Thyroid gland (tissue), 4 donors: ENCODE results near the gene VIL1. TPM values are rescaled to one million over a fixed set of nuclear protein-coding genes. Genes with fewer than 3 reads are reported as not detected.

Experiments used
- DNase-seq, 2 donors: peaks; one replicate each; pipeline ENCODE4 v3.0.0-alpha.2; 2019
- H3K27ac ChIP-seq, 3 donors: fragments of 200-600 bp; sonication (generic); 1 replicate in 2 of 3; 2 replicates in 1 of 3; pipeline ENCODE4 v1.5.1; 2016 to 2019; ENCODE audit warnings: mild to moderate bottlenecking in 1 of 3, moderate library complexity in 1 of 3
- H3K27me3 ChIP-seq: fragments of 200-600 bp; sonication (generic); one replicate; pipeline ENCODE4 v1.5.1; 2019
- H3K36me3 ChIP-seq, 2 donors: fragments of 200-600 bp; sonication (generic); one replicate each; pipeline ENCODE4 v1.5.1; 2016 to 2019
- H3K4me1 ChIP-seq, 2 donors: fragments of 200-600 bp; sonication (generic); one replicate each; pipeline ENCODE4 v1.5.1; 2017 to 2019
- H3K4me3 ChIP-seq, 3 donors: fragments of 200-600 bp; sonication (generic); replicated peaks in 1 of 3; 1 replicate in 2 of 3; 2 replicates in 1 of 3; pipeline ENCODE4 v1.5.1; 2016; ENCODE audit warnings: mild to moderate bottlenecking in 1 of 3
- H3K9me3 ChIP-seq: fragments of 200-600 bp; sonication (generic); one replicate; pipeline ENCODE4 v1.5.1; 2017
- POLR2A ChIP-seq, 2 donors: fragments of 450-650 bp; IDR thresholded peaks; one replicate each; pipeline ENCODE4 v1.6.1; 2017; ENCODE audit warnings: antibody characterized with exemption in 2 of 2, mild to moderate bottlenecking in 2 of 2, moderate library complexity in 1 of 2
- WGBS, 2 donors: methylation state at CpG; one replicate each; pipeline ENCODE4 v1.1.5; 2017; 5-methylcytosine and 5-hydroxymethylcytosine counted together
- intact Hi-C: fragments of 100-400 bp; cut with DNase I; formaldehyde crosslinking; loops from one replicate; pipeline ENCODE4 v1.15.1; 2023
- total RNA-seq, 4 donors: library from RNA; depleted of rRNA; stranded (reverse); fragments of >200 nt; gene quantifications; one replicate each; pipeline ENCODE4 v1.2.3, GENCODE V29; 2016
- TF ChIP-seq, protein P1 (sequence below), 6 experiments: fragments of 200-600 bp in 3 of 6; fragments of 450-650 bp in 3 of 6; sonication (generic) in 3 of 6; IDR thresholded peaks; one replicate each; pipeline ENCODE4 v1.5.1; 2016 to 2019; ENCODE audit warnings: antibody characterized with exemption in 6 of 6, mild to moderate bottlenecking in 2 of 6, inconsistent platforms in 1 of 6, moderate library complexity in 1 of 6

The VIL1 gene
- total RNA-seq, 4 donors from 2014 or later: not detected

DNA sequence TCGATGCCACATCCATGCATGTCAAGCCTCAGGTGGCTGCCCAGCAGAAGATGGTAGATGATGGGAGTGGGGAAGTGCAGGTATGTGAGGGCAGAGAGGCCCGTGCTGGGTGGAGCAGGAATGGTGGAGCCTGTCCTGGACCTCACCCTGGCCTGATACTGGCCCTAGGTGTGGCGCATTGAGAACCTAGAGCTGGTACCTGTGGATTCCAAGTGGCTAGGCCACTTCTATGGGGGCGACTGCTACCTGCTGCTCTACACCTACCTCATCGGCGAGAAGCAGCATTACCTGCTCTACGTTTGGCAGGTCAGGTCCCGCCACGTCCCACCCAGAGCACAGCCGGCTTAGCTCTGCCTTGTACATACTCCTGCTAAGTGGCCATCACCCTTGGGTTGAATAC is 13.0 kb downstream of the VIL1 start:
- intact Hi-C loops: no loop called here
- Histone ChIP-seq H3K27me3 (no peaks in the 10 kb centered on the region), H3K27ac (no peak overlapping the region), H3K9me3 (no peaks in the 10 kb centered on the region), H3K4me3 (no peak overlapping the region), H3K4me1 (no peaks in the 10 kb centered on the region), H3K36me3 (no peaks in the 10 kb centered on the region)
- DNase-seq: no peak
- 90 to 94% methylated on average over 9 to 10 of the region's 10 CpGs for WGBS, 2 donors
- TF ChIP-seq, protein P1, sequence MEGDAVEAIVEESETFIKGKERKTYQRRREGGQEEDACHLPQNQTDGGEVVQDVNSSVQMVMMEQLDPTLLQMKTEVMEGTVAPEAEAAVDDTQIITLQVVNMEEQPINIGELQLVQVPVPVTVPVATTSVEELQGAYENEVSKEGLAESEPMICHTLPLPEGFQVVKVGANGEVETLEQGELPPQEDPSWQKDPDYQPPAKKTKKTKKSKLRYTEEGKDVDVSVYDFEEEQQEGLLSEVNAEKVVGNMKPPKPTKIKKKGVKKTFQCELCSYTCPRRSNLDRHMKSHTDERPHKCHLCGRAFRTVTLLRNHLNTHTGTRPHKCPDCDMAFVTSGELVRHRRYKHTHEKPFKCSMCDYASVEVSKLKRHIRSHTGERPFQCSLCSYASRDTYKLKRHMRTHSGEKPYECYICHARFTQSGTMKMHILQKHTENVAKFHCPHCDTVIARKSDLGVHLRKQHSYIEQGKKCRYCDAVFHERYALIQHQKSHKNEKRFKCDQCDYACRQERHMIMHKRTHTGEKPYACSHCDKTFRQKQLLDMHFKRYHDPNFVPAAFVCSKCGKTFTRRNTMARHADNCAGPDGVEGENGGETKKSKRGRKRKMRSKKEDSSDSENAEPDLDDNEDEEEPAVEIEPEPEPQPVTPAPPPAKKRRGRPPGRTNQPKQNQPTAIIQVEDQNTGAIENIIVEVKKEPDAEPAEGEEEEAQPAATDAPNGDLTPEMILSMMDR (IDR thresholded peaks at IDR 0.05): no peak
- TF ChIP-seq POLR2A (IDR thresholded peaks at IDR 0.05): no peak

DNA sequence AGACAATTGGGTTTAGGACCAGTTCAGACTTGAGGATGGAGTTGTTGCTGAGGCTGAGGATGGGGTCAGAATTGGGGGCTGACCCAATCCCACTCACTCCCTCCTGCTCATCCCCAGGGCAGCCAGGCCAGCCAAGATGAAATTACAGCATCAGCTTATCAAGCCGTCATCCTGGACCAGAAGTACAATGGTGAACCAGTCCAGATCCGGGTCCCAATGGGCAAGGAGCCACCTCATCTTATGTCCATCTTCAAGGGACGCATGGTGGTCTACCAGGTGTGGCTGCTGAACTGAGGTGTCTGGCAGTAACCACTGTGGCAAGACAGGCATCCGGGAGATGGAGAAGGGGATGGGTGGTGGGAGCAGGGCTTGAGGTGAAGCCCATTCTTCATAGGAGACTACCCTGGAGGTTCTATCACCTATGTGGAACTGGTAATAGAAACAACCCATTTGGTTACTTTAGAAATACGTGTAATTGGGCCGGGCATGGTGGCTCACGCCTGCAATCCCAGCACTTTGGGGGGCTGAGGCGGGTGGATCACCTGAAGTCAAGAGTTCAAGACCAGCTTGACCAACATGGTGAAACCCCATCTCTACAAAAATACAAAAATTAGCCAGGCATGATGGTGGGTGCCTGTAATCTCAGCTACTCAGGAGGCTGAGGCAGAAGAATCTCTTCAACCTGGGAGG is 13.9 kb downstream of the VIL1 start:
- no peak overlapping the region for H3K4me3 ChIP-seq
- no peaks in the 10 kb centered on the region for H3K36me3 ChIP-seq
- 93 to 95% methylated on average over 8 of the region's 8 CpGs for WGBS, 2 donors
- H3K9me3 ChIP-seq: no peaks in the 10 kb centered on the region
- no peak for TF ChIP-seq POLR2A (IDR thresholded peaks at IDR 0.05)
- TF ChIP-seq, protein P1 (IDR thresholded peaks at IDR 0.05): no peak
- H3K4me1 ChIP-seq: no peaks in the 10 kb centered on the region
- DNase-seq: no peak
- intact Hi-C loops: no loop called here
- H3K27ac ChIP-seq: no peak overlapping the region
- no peaks in the 10 kb centered on the region for H3K27me3 ChIP-seq

DNA sequence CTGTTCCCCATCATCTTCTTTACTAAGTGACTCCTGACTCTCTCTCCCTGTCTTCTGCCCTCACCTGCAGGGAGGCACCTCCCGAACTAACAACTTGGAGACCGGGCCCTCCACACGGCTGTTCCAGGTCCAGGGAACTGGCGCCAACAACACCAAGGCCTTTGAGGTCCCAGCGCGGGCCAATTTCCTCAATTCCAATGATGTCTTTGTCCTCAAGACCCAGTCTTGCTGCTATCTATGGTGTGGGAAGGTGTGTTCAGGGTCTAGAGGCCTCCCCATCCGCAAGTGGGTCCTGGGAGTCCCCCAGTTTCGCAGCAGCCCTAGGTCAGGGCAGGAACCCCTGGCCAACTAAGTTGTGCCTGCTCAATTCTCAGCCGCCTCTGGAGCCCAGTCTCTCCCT is 15.5 kb downstream of the VIL1 start:
- Histone ChIP-seq H3K4me1 (no peaks in the 10 kb centered on the region), H3K27me3 (no peaks in the 10 kb centered on the region), H3K27ac (no peak overlapping the region), H3K36me3 (no peaks in the 10 kb centered on the region), H3K9me3 (no peaks in the 10 kb centered on the region), H3K4me3 (no peak overlapping the region)
- TF ChIP-seq POLR2A (IDR thresholded peaks at IDR 0.05): no peak
- intact Hi-C loops: no loop called here
- no peak for DNase-seq
- 89 to 90% methylated on average over 9 of the region's 9 CpGs for WGBS, 2 donors

- intact Hi-C loops: no loop called here
- WGBS, 2 donors: 90% methylated on average over 9 to 11 of the region's 11 CpGs
- H3K4me1 ChIP-seq: no peaks in the 10 kb centered on the region
- no peak for DNase-seq
- H3K4me3 ChIP-seq: no peak overlapping the region
- no peaks in the 10 kb centered on the region for H3K9me3 ChIP-seq
- H3K27ac ChIP-seq: no peak overlapping the region
- TF ChIP-seq, protein P1 (IDR thresholded peaks at IDR 0.05): no peak
- no peak for TF ChIP-seq POLR2A (IDR thresholded peaks at IDR 0.05)
- no peaks in the 10 kb centered on the region for H3K36me3 ChIP-seq
- no peaks in the 10 kb centered on the region for H3K27me3 ChIP-seq
These were observed 16.4 kb downstream of the VIL1 start for GRCh38 chr2:218435003-218435982.

DNA sequence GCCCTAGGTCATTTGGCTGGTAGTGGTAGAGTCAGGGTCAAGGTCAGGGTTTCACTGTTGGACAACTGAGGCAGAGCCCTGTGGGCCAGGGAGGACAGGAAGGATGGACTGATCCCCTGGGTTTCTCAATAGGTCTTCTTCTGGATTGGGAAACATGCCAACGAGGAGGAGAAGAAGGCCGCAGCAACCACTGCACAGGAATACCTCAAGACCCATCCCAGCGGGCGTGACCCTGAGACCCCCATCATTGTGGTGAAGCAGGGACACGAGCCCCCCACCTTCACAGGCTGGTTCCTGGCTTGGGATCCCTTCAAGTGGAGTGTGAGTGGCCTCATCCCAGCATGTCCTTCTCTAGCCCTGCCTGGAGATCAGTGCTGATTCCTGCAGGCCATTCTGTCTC is 18.1 kb downstream of the VIL1 start:
- Histone ChIP-seq H3K27me3 (no peaks in the 10 kb centered on the region), H3K4me1 (no peaks in the 10 kb centered on the region), H3K36me3 (no peaks in the 10 kb centered on the region), H3K4me3 (no peak overlapping the region), H3K9me3 (no peaks in the 10 kb centered on the region), H3K27ac (no peak overlapping the region)
- DNase-seq: no peak
- TF ChIP-seq, protein P1 (IDR thresholded peaks at IDR 0.05): no peak
- no peak for TF ChIP-seq POLR2A (IDR thresholded peaks at IDR 0.05)
- intact Hi-C loops: no loop called here
- WGBS, 2 donors: 92 to 96% methylated on average over 3 to 5 of the region's 5 CpGs
